AG09319 (cell line): Measurements from ENCODE around the gene BSN.

ENCODE experiments used
- DNase-seq: peaks from one replicate; pipeline ENCODE4 v3.0.0-alpha.2; 2010; ENCODE audit warnings: low read depth; ENCODE audit errors: extremely low read depth
- TF ChIP-seq, protein P1 (sequence below): IDR thresholded peaks from 2 replicates; pipeline ENCODE4 v1.5.1; 2011; ENCODE audit warnings: low read depth, mild to moderate bottlenecking, inconsistent platforms, low read length, moderate library complexity

The BSN gene

DNA sequence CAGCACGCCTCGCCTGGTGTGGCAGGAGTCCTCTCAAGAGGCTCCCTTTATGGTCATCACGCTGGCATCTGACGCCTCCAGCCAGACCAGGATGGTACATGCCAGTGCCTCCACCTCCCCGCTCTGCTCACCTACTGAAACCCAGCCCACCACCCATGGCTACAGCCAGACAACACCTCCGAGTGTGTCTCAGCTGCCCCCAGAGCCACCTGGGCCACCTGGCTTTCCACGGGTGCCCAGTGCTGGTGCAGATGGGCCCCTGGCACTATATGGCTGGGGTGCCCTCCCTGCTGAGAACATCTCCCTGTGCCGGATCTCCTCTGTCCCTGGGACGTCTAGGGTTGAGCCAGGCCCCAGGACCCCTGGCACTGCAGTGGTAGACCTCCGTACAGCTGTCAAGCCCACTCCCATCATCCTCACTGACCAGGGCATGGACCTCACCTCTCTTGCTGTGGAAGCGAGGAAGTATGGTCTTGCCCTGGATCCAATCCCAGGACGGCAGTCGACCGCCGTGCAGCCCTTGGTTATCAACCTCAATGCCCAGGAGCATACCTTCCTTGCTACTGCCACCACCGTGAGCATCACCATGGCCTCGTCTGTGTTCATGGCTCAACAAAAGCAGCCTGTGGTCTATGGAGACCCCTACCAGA, 100.0 kb downstream of the BSN start:
- TF ChIP-seq, protein P1, sequence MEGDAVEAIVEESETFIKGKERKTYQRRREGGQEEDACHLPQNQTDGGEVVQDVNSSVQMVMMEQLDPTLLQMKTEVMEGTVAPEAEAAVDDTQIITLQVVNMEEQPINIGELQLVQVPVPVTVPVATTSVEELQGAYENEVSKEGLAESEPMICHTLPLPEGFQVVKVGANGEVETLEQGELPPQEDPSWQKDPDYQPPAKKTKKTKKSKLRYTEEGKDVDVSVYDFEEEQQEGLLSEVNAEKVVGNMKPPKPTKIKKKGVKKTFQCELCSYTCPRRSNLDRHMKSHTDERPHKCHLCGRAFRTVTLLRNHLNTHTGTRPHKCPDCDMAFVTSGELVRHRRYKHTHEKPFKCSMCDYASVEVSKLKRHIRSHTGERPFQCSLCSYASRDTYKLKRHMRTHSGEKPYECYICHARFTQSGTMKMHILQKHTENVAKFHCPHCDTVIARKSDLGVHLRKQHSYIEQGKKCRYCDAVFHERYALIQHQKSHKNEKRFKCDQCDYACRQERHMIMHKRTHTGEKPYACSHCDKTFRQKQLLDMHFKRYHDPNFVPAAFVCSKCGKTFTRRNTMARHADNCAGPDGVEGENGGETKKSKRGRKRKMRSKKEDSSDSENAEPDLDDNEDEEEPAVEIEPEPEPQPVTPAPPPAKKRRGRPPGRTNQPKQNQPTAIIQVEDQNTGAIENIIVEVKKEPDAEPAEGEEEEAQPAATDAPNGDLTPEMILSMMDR, result no peak
- DNase-seq, result no peak

GRCh38 chr3:49654955-49655556, 100.8 kb downstream of the BSN start:
- DNase-seq, result no peak
- TF ChIP-seq, protein P1, result no peak

DNA sequence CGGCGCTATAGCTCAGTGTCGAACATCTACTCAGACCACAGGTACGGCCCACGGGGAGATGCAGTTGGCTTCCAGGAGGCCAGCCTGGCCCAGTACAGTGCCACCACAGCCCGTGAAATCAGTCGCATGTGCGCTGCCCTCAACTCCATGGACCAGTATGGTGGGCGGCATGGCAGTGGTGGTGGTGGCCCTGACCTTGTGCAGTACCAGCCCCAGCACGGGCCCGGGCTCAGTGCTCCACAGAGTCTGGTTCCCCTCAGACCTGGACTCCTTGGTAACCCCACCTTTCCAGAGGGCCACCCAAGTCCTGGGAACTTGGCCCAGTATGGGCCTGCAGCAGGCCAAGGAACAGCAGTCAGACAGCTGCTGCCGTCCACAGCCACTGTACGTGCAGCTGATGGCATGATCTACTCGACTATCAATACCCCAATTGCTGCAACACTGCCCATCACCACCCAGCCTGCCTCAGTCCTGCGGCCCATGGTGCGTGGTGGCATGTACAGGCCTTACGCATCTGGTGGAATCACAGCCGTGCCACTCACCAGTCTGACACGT, 101.5 kb downstream of the BSN start:
- TF ChIP-seq, protein P1, result no peak
- no peak for DNase-seq

DNA sequence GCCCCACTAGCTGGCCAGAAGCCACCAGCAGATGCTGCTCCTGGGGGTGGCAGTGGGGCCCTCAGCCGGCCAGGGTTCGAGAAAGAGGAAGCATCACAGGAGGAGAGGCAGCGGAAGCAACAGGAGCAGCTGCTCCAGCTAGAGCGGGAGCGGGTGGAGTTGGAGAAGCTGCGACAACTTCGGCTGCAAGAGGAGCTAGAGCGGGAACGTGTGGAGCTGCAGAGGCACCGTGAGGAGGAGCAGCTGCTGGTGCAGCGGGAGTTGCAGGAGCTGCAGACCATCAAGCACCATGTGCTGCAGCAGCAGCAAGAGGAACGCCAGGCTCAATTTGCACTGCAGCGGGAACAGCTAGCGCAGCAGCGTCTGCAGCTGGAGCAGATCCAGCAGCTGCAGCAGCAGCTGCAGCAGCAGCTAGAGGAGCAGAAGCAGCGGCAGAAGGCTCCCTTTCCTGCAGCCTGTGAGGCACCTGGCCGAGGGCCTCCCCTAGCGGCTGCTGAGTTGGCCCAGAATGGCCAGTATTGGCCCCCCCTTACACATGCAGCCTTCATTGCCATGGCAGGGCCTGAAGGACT, 102.3 kb downstream of the BSN start:
- TF ChIP-seq, protein P1, result peak; percentile 24
- no peak for DNase-seq

- TF ChIP-seq, protein P1, result no peak
- DNase-seq, result no peak
These were observed 103.1 kb downstream of the BSN start for GRCh38 chr3:49657208-49657915.

DNA sequence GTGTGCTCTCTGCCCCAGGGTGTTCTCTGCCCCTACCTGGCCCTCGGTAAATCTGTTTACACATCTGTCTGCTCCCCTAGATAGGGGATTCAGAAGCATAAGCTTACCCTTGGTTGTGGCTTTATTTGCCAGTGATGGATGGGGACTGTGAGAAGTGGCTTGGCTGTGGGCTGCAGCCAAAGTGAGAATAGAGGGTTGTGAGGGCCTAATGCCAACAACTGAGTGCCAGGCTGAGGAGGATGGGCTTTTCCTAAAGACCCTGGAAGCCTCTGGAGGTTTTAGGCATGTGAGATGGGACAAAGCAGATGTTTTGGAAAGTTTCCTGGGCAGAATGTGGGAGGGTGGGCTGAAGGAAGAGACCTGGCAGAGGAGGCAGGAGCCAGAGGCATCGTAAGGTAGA, 104.4 kb downstream of the BSN start:
- no peak for DNase-seq
- TF ChIP-seq, protein P1, result no peak
